Keratinocyte (primary cell): Measurements from ENCODE around the gene MTCH1. TPM values are rescaled to one million over a fixed set of nuclear protein-coding genes. Genes with fewer than 3 reads are reported as not detected.

Experiments used
- DNase-seq: peaks from one replicate; pipeline ENCODE4 v3.0.0-alpha.2; 2011; ENCODE audit warnings: low read depth, missing footprints, low spot score
- FAIRE-seq: peaks from 2 replicates; lab custom pipeline; 2011; peaks lifted over from hg19 to GRCh38; lab: Jason Lieb, UNC
- H2AFZ ChIP-seq: 2 replicates; pipeline ENCODE4 v1.6.0; 2012; ENCODE audit warnings: low read length, control low read depth, inconsistent platforms; ENCODE audit not compliant: control insufficient read depth
- H3K27ac ChIP-seq: 2 replicates; pipeline ENCODE4 v1.5.1; 2011; ENCODE audit warnings: low read length; ENCODE audit not compliant: control insufficient read depth, insufficient read depth
- H3K27me3 ChIP-seq: 3 replicates; pipeline ENCODE4 v1.6.0; 2011; ENCODE audit warnings: low read length; ENCODE audit not compliant: control insufficient read depth, insufficient read depth; ENCODE audit errors: extremely low read depth
- H3K36me3 ChIP-seq, 2 experiments: 2 replicates in 1 of 2; 3 replicates in 1 of 2; pipeline ENCODE4 v1.5.1; 2011; ENCODE audit warnings: low read length in 2 of 2, mild to moderate bottlenecking in 1 of 2; ENCODE audit not compliant: control insufficient read depth in 2 of 2, insufficient read depth in 2 of 2; ENCODE audit errors: extremely low read depth in 1 of 2
- H3K4me1 ChIP-seq: 3 replicates; pipeline ENCODE4 v1.5.1; 2011; ENCODE audit warnings: low read length; ENCODE audit not compliant: control insufficient read depth, insufficient read depth; ENCODE audit errors: extremely low read depth
- H3K4me2 ChIP-seq: 3 replicates; pipeline ENCODE4 v1.6.0; 2011; ENCODE audit warnings: low read depth, low read length; ENCODE audit not compliant: control insufficient read depth, insufficient read depth; ENCODE audit errors: extremely low read depth
- H3K4me3 ChIP-seq, 3 experiments: fragments of 200-600 bp in 1 of 3; sonication (generic) in 1 of 3; 2 replicates in 2 of 3; 3 replicates in 1 of 3; pipeline ENCODE4 v1.5.1; 2011 to 2016; ENCODE audit warnings: low read length in 3 of 3, mild to moderate bottlenecking in 3 of 3, control low read depth in 2 of 3, inconsistent platforms in 1 of 3, low read depth in 1 of 3, mixed read lengths in 1 of 3, mixed run types in 1 of 3, moderate library complexity in 1 of 3; ENCODE audit not compliant: control insufficient read depth in 2 of 3, insufficient read depth in 2 of 3; ENCODE audit errors: extremely low read depth in 1 of 3
- H3K79me2 ChIP-seq: 2 replicates; pipeline ENCODE4 v1.6.0; 2012; ENCODE audit warnings: low read length; ENCODE audit not compliant: control insufficient read depth, insufficient read depth
- H3K9ac ChIP-seq: 3 replicates; pipeline ENCODE4 v1.6.0; 2011; ENCODE audit warnings: low read length; ENCODE audit not compliant: control insufficient read depth, insufficient read depth; ENCODE audit errors: extremely low read depth
- H3K9me1 ChIP-seq: 3 replicates; pipeline ENCODE4 v1.6.0; 2011; ENCODE audit warnings: low read length; ENCODE audit not compliant: control insufficient read depth, insufficient read depth; ENCODE audit errors: extremely low read depth
- H3K9me3 ChIP-seq: 2 replicates; pipeline ENCODE4 v1.5.1; 2012; ENCODE audit warnings: low read depth, low read length; ENCODE audit not compliant: control insufficient read depth
- H4K20me1 ChIP-seq: 3 replicates; pipeline ENCODE4 v1.6.0; 2011; ENCODE audit warnings: low read length; ENCODE audit not compliant: control insufficient read depth, insufficient read depth; ENCODE audit errors: extremely low read depth
- CTCF ChIP-seq, 3 experiments: IDR thresholded peaks in 1 of 3; conservative IDR thresholded peaks in 1 of 3; optimal IDR thresholded peaks in 1 of 3; 2 replicates in 2 of 3; 3 replicates in 1 of 3; pipeline versions ENCODE3 to v1.5.1; 2011; ENCODE audit warnings: low read length in 3 of 3, mild to moderate bottlenecking in 3 of 3, moderate library complexity in 2 of 3, control low read depth in 1 of 3, inconsistent platforms in 1 of 3; ENCODE audit not compliant: insufficient read depth in 2 of 3; ENCODE audit errors: extremely low read depth in 1 of 3
- EZH2 ChIP-seq: IDR thresholded peaks from one replicate; pipeline ENCODE4 v1.6.1; 2012; ENCODE audit warnings: inconsistent platforms, mild to moderate bottlenecking, low read length, moderate library complexity
- dilution Hi-C: fragments of 300-500 bp; cut with MboI; formaldehyde crosslinking; loops from one replicate; pipeline ENCODE4 v1.7.0; 2020; ENCODE audit warnings: low sequenced_read_pairs; ENCODE audit not compliant: extremely low pct_ligation_motif_present
- polyA plus RNA-seq, 5 experiments: library from polyadenylated mRNA; depleted of rRNA in 3 of 5; stranded (reverse) in 3 of 5; stranded (forward) in 1 of 5; unstranded in 1 of 5; fragments of >200 nt; gene quantifications; 1 replicate in 1 of 5; 2 replicates in 3 of 5; 3 replicates in 1 of 5; pipeline versions ENCODE4 v1.2.1 to v1.2.3, GENCODE V29; 2011 to 2012; ENCODE audit warnings: missing spikeins in 2 of 5, low read depth in 1 of 5, low replicate concordance in 1 of 5

The MTCH1 gene
- polyA plus RNA-seq, 1 donor (not counting 4 experiments of a cell fraction or from before 2014, with no cell fraction given): 88.8 TPM

DNA sequence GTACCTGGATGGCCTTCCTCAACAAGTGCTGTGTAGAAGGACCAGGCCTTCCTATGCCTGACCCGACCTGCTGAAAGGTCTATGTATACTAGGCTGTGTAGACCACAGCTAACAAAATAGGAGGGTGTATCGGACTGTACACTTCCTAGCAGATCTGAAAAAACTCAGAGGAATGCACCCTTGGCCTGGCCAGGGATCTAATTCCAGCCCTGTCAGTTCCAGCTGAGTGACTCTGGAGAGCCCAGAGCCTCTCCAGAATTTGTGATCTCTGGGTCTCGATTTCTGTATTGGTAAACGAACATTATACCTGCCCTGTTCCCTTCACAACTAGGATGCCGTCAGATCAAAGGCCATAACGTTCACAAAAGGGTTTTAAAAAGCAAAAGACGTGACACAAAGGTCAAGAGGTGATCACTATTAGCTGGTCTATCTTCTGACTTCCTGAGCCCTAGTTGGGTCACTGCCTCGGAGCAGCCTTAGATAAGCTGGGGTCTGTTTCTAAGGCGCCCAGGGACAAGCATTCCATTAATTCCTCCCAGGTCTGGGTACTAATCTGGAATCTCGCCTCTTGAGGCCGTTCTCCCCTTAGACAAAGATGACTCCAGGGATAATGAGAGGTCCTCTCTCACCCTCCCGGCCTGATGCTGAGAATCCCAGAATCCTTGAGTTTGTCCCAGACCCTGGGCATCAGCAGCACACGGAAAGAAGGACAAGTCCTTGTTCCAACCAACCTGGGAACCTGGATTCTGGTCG, 13.9 kb downstream of the MTCH1 start:
- Histone ChIP-seq H3K9me3 (no peaks in the 10 kb centered on the region), H3K79me2 (no peaks in the 10 kb centered on the region), H2AFZ (no peak overlapping the region), H4K20me1 (no peaks in the 10 kb centered on the region), H3K4me3 (no peak overlapping the region), H3K27me3 (no peaks in the 10 kb centered on the region), H3K9me1 (peaks cover 3% of the 10 kb centered on the region), H3K4me2 (no peak overlapping the region), H3K4me1 (peaks cover 35% of the 10 kb centered on the region), H3K36me3 (peaks cover 52 to 68% of the 10 kb centered on the region in 2 experiments), H3K9ac (no peak overlapping the region), H3K27ac (no peak overlapping the region)
- dilution Hi-C loops: no loop called here
- FAIRE-seq (peak; percentile 9), DNase-seq (no peak)
- TF ChIP-seq EZH2: no peak
- no peak for TF ChIP-seq CTCF (optimal IDR thresholded peaks at IDR 0.05 in 1 of 3, IDR thresholded peaks at IDR 0.05 in 1 of 3, conservative IDR thresholded peaks at IDR 0.05 in 1 of 3; ENCODE audit: extremely low read depth in 1 of 3, insufficient read depth in 2 of 3, low read length in 3 of 3)

GRCh38 chr6:36970892-36971842, 14.8 kb downstream of the MTCH1 start:
- Histone ChIP-seq H3K4me2 (no peak overlapping the region), H3K4me3 (no peak overlapping the region), H3K79me2 (no peaks in the 10 kb centered on the region), H4K20me1 (no peaks in the 10 kb centered on the region), H3K27ac (no peak overlapping the region), H3K9me3 (no peaks in the 10 kb centered on the region), H3K9ac (no peak overlapping the region), H3K36me3 (peaks cover 43 to 66% of the 10 kb centered on the region in 2 experiments), H3K9me1 (peaks cover 3% of the 10 kb centered on the region), H3K4me1 (peaks cover 35% of the 10 kb centered on the region), H3K27me3 (no peaks in the 10 kb centered on the region), H2AFZ (no peak overlapping the region)
- TF ChIP-seq CTCF (optimal IDR thresholded peaks at IDR 0.05 in 1 of 3, IDR thresholded peaks at IDR 0.05 in 1 of 3, conservative IDR thresholded peaks at IDR 0.05 in 1 of 3; ENCODE audit: extremely low read depth in 1 of 3, insufficient read depth in 2 of 3, low read length in 3 of 3) (no peak), EZH2 (no peak)
- DNase-seq: no peak
- dilution Hi-C loops: no loop called here
- FAIRE-seq: no peak
